Hematopoietic multipotent progenitor cell treated with erythropoietin and hydrocortisone succinate and interleukin-3 and kit ligand, for 6 days (in vitro differentiated cells): Measurements from ENCODE around the gene CASTOR1.

Source experiments
- DNase-seq: peaks from one replicate; pipeline ENCODE4 v3.0.0-alpha.2; 2015

The CASTOR1 gene

DNA sequence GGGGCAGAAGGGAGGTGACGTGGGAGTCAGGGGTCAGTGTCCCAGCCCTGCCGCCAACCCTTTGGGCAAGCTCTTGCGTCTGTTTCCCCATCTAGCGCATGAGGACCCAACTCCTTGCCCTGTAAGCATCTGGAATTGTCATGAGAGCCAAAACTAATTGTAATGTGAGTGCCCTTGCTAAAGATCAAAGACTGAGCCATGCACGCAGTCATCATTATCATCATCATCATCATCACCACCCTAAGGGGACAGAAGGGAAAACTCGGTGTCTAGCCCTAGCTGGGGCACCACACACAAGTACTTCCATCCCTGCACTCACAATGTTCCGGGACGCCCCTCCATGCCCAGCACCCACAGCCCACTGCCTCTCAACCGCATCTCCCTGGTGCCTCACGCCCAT, 45.2 kb downstream of the CASTOR1 start:
- no peak for DNase-seq

DNA sequence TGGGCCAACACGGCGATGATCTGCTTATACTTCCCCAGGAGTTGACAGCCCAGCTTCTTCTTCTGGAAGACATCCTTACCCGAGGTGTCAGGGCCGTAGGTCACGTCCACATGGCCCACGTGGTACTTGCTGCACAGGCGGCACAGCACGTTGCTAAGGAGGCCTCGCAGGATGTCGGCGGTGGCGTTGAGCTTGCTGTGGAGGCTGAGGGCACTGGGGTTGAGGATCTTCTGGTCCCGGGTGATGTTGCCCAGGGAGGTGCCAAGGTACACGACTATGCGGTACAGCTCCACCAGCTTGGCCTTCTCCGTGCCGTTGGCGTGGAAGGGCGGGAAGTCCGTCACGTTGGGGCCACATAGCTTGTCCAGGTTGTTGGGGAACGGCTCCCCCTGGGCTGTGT, 45.6 kb downstream of the CASTOR1 start:
- no peak for DNase-seq

DNA sequence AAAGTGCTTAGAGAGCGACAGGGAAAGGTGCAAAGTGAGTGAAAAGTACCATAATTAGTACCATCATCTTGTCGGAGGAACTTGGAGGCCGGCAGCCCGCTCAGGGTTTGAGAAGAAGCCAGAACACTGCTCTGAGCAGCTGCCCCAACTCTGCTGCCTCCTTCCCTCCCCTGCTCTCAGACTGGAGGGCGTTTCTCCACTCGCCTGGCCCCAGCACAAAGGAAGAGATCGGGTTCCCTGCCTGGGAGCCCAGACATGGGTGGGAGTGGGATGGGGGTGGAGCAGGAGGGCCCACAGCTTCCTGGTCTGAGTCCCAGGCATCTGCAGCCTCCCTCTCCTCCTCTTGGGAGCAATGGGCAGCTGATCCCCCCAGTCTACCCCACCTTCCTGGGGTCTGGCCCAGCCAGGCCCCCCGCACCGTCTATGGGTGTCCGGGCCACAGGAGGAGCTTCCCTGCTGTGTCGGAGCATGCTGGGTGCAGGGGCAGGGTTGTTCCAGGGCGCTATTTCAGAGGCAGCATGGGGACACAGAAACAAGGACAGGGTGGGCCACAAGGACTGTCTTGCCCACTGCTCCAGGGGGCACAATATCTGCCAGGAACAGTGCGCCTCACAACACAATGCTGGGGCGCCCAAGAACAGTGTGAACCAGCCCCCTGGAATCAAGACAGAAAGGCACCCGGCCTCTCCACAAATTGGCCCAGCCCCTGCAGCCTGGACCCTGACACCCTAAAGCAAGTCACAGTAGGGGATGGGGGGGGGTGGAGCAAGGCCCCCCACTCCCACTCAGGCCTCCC, 47.5 kb downstream of the CASTOR1 start:
- no peak for DNase-seq

DNA sequence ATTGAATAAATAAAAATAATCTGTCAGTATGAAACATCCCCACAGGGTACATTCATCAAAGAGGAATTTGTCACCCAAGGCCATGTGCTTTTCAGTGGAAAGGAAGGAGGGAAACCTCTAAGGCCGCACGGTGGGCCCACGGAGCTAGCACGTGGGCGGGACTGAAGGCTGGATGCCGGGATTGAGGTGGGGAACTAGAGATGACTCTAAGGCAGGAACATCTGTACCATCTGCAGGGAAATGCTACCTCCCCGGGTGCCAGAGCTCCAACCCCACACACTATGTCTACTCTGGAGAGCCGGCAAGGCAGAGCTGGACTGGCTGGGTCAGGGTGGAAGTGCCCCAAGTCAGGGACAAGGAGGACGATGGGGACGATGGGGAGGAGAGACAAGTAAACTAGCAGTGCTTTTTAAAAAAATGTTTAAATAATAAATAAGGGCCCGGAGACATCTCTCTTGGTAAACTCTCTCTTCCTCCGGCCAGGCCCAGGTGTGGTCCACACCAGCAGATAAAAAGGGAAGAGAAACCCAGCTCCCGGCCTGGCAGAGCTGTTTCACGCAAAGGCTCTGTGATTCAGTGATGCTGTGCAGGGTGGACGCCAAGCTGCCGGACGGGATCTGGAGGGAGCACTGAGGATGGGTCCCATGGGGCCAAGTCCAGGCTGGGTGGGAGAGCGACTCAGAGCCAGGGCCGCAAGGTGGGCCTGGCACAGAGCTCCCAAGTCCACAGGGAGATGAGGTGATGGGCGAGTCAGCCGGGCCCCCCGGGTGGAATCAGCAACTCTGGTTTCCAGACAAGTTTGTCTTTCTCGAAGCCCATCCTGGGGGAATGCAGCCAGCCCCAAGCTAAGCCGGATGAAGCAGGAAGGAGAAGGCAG, 48.5 kb downstream of the CASTOR1 start:
- no peak for DNase-seq

DNA sequence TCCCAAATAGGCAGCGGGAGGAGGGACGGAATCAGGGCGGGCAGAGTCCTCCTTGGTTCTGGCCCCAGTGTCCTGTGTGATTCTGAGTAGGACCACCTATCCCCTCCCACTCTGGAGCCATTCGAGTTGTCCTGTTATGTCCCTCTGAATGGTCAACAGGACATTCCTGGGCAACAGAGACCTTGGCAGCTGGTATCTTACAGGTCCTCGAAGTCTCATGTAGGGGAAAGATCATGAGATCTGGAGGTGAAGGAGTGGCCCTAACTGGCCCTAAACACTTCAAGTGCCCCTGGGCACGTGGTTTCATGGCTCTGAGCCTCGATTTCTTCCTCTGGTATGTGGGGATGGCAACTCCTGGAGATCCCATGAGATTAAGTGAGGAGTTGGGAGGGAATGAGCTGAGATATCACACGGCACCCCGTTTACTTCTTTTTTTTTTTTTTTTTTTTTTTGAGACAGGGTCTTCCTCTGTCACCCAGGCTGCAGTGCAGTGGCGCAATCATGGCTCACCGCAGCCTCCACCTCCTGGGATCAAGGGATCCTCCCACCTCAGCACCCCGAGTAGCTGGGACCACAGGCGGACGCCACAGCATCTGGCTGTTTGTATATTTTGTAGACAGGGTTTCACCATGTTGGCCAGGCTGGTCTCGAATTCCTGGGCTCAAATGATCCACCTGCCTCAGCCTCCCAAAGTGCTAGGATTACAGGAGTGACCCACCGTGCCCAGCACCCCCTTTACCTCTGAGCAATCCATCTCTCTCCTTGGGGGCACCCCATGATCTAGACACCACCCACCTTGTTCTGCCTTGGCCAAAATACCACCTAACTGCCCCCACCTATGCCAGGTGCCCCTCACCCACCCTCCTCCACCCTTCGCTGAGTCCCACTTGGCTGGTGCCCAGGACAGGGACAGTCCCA, 49.6 kb downstream of the CASTOR1 start:
- DNase-seq = no peak

DNA sequence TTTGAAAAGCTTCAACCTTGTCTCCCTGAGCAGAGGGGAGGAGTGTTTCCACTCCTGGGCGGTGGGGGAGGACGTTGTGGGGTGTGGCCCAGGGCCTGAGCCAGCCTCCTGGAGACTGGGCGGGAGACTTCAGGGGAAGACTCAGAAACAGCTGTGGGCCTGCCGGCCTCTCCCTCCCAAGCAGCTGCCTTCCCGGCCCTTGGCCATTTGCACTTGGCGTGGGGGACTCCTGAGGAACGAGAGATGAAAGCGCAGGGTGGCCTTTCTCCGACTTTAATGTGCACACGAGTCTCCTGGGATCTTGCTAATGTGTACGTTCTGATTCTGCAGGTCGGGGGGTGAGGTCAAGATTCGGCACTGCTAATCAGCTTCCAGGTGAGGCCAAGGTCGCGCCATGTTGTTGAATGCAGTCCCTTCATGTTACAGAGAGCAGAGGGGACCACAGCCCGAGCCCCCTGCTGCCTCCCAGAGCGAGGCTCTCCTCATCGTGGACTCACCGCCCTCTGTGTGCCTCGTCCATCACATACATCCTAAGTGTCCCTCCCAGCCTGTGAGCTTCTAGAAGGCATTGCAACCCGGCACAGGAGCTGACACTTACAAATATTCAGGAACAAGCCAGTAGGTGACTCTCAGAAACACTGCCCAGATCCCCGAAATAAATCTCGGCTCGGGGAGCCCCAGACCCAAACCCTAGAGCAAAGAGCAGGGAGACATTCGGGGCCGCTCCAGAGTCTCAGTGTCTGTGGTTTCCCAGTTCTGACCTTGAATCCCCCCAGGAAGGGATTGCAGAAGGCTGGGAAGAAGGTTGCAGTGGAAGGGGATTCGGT, 50.4 kb downstream of the CASTOR1 start:
- no peak for DNase-seq

DNA sequence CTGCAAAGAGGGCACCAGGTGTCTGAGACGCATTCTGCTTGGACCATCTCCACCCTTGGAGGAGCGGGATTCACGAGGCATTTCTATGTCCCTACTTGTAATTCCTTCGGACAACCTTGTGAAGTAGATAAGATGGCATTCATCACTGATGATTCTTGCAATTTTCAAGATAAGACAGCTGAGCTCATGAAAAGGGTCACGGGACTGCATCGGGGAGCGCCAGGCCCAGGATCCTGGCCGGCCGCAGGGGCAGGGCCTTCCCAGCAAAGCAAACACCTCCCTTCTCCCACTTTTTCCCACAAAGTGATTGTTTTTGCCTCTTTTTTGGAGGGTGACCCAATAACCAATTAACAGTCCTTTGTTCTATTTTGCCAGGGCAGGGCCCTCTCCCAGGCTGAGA, 51.2 kb downstream of the CASTOR1 start:
- no peak for DNase-seq

DNA sequence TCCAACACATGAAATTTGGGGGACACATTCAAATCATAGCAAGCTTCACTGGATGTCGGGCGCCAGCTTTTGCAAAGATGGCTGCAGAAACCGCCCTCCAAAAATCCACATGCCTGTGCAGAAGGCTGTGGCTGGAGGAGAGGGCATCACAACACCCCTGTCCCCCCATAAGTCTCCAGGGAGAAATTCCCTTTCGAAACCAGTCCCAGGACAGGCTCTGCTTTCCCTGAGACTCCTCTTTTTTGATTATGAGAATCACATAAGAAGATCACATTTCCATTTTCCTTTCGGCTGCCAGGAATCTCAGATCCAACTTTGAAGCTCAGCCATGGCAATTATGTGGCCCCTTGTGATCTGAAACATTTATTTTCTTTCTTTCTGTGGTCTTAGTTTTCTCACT, 52.4 kb downstream of the CASTOR1 start:
- DNase-seq = no peak

DNA sequence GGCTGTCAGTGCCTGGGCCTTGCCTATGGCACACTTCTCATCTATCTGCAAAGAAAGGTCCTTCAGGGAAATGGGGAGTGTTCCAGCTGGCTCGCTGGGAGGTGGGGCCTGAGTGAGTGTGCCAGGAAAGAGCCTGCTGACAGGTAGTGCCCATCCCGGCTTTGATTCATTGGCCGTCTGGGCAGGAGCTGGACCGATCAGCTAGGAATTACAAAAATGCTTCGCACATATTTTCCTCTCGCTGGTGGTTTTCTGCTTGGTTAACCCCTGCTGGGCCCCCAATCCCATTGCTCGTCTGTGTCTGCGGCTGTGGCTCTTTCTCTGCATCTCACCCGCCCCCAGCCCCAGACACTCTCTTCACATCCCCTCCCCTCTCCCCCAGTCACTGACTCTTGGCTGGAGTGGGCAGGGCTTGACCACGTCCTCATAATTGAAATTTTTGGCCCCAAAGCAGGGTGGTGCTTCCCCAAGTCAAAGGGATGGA, 53.6 kb downstream of the CASTOR1 start:
- no peak for DNase-seq
